GDM1 (cell line): Measurements from ENCODE around the gene SNURF.
"Not testable (repeated sequence)": the region's sequence is repeated elsewhere in the genome, so short reads cannot be mapped to it uniquely, and the experiment has no call there.

Experiments
- DNase-seq: peaks from one replicate; lab custom pipeline; 2025; lab: John Stamatoyannopoulos, UW

SNURF gene

GRCh38 chr15:24954783-24955530 is at the start of gene SNURF, which contains the start of gene SNRPN:
Gene SNURF, plus strand, starts transcription at chr15:24954987. Its CDS starts 62 bp downstream, at chr15:24955049.
Gene SNRPN, plus strand, starts transcription at chr15:24954987. Its CDS starts 19,467 bp downstream, at chr15:24974454.
- DNase-seq: peak; percentile 53

DNA sequence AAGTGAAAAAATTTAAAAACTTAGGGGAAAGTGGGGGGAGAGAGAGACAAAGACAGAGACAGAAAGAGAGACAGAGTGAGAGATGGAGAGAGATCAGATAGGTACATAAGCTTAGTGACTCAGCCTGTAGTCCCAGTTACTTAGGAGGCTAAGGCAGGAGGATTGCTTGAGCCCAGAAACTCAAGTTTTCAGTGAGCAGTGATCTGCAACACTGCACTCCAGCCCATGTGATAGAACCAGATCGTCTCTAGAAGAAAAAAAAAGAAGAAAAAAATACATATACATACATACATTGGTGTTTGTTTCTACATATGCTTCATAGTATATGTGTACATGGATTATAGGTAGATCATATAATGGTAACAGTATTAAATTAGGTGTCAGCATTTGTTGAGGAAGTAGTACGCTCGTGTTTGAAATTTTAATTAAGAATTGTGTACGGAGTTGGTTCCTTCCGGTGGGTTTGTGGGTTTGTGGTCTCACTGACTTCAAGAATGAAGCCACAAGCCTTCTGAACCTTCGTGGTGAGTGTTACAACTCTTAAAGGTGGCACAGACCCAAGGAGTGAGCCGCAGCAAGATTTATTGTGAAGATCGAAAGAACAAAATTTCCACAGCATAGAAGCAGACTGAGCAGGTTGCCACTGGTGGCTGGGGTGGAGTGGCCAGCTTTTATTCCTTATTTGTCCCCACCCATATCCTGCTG is 38.3 kb upstream of the SNURF start:
- peak; percentile 47 for DNase-seq

DNA sequence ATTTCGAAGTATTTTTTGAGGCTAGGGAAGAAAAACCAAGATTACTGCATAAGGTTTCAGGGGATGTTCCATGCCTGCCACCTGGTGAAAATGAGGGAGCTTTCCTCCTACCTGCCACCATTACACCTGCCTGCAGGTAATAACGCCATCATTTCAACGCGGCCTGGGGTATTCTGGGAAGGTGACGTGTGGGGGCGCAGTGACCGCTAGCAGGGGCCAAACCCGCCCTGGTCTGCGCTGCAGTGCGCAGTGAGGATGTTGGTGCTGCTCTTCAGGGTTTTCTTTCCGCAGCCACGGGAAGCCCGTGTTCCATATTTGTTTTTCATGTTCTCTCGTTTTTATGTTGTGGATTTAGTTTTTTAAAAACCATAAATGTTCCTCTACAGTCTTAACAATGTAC is 37.4 kb upstream of the SNURF start:
- DNase-seq: no peak

DNA sequence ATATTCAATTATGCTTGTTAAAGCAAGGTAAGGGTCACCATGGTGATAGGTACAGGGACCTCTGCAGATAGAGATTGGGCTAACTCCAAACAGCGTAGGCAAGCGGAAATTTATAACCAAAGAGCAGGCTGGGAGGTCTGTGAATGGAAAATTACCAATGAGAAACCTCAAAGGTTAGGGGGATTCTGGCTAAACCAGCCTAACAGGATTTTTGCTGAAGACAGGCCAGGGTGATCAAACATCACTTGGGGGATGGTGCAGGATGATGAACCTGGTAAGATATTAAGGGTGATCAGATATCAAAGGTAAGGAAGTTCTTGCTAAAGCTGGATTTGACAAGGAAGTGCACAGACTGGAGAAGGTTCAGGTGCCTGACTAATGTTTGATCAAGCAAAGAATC is 35.3 kb upstream of the SNURF start:
- no peak for DNase-seq

- not testable (repeated sequence) for DNase-seq
These were observed 32.0 kb upstream of the SNURF start for GRCh38 chr15:24922781-24923180.

- DNase-seq: no peak
These were observed 30.6 kb upstream of the SNURF start for GRCh38 chr15:24924153-24924552.

- DNase-seq: no peak
These were observed 30.2 kb upstream of the SNURF start for GRCh38 chr15:24924621-24925020.

GRCh38 chr15:24931874-24932732 is 22.7 kb upstream of the SNURF start:
- DNase-seq: not testable (repeated sequence)

GRCh38 chr15:24933716-24934115 is 21.1 kb upstream of the SNURF start:
- DNase-seq: no peak

DNA sequence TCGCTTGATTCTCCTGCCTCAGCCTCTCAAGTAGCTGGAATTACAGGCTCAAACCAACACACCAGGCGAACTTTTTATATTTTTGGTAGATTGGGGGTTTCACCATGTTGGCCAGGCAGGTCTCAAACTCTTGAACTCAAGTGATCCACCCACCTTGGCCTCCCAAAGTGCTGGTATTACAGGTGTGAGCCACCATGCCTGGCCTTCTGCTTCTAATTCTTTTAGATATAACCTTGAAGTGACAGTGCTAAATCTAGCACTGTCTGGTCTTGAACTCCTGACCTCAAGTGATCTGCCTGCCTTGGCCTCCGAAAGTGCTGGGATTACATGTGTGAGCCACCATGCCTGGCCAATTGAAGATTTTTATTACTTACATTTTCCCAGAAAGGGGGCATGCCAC is 16.6 kb upstream of the SNURF start:
- DNase-seq: not testable (repeated sequence)

GRCh38 chr15:24940236-24940635 is 14.6 kb upstream of the SNURF start:
- no peak for DNase-seq

DNA sequence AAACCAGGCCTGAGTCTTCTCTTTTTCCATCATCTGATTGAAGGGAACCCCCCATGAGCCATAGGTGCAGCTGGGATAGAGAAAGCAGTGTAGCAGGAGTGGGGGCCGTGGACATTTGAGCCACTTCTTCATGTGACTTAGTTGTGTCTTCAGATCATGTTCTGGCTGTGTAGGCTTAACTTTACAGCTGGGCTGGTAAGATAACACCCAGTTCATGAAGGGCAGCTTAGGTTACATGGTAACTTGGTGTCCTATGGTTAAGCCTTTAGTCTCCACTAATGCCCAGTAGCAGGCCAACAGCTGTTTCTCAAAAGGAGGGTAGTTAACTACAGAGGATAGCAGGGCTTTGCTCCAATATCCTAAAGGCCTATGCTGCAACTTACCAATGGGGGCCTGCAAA is 11.4 kb upstream of the SNURF start:
- no peak for DNase-seq

- no peak for DNase-seq
These were observed 9.8 kb upstream of the SNURF start for GRCh38 chr15:24944954-24945353.

DNA sequence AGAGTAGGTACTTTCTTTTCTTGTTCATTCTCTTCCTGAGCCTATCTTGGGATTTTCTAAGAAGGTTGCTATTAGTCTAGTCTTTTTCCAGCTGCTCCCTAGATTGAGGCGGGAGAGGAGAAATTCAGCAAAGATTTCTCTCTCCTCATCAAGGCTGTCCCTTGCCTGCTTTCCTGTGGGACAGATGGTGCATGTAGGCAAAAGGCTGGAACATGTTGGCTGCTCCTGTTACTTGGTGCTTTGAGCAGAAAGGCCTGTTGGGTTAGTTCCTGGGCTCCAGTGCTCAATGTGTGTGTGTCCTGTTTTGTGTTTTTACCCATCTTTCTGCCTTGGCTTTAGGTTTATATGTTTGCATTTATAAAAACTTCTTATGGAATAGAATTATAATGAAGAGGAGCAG is 9.1 kb upstream of the SNURF start:
- no peak for DNase-seq

GRCh38 chr15:24948495-24948894 is 6.3 kb upstream of the SNURF start:
- no peak for DNase-seq

DNA sequence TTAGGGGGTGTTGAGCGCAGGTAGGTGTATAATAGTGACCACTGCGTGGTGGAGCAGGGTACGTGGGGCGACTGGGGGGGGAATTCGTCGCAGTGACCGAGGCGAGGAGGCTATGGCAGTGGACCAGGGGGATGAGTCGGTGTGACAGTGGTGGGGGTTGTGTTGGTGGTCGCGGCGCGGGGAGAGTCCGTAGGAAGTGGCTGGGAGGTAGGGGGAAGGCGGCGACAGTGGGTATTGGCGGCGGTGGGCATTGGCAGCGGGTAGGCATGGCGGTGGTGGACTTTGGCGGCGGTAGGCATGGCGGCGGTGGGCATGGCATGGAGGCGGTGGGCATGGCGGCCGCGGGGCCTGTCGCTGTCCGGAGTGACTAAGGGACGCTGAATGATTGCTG is 739 bp downstream of the SNURF start:
- peak; percentile 0 for DNase-seq

DNA sequence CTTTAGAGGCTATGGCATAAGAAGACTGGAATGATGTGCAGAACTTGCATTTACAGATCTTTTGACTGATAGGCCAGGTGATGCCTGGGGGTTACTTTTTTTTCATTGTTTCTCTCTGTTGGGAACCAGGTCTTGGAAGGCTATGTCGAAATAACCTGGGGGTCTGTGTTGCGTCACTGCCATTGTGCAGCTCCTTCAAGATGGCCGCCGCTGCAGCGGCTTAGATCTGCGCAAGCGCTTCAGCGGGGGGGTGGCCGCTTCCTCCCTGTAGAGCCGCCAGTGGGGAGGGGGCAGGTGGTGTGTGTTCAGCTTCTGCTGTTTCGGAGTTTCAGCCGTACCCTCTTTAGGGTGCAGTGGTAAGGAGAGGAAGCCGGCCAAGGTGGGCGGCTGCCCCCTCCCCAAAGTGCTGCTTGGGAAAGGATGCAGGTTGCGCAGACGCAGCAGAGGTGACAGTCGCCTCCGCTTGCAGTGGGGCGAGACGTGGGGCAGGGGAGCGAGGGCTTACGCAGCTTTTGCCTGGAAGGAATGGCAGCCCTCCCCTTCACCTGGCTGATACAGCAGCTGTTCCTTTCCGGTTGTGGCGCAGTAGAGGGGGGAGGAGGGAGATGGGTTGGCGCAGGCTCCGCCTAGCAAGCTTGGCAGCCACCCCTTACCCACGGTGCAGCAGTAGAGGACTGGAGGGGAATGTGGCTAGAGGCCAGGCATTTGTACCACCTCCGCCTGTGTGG is 1.5 kb downstream of the SNURF start:
- DNase-seq: peak; percentile 75

- DNase-seq: no peak
These were observed 2.9 kb downstream of the SNURF start for GRCh38 chr15:24957691-24958090.

- no peak for DNase-seq
These were observed 7.2 kb downstream of the SNURF start for GRCh38 chr15:24961967-24962366.

DNA sequence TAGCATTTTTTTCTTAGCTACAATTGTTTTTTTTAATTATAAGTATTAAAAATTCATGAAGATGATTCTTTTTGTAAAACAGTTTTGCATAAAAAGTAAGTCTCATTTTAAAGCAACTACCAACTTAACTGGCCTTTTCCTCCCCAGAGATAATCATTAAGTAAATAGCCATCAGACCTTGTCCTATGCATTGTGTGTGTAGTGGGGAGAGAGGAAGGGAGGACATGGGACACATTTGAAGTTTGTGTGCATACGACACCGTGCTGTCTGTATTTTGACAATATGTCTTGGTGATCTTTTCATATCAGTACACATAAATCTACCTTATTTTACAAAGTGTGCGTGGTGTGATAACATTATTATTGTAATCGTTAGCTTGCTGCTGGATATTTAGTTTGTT is 8.1 kb downstream of the SNURF start:
- no peak for DNase-seq

GRCh38 chr15:24966364-24967103 is 11.7 kb downstream of the SNURF start:
- DNase-seq: no peak
